GM21390 (cell line): ENCODE results near the gene EMP2.
"Not testable (repeated sequence)": the region's sequence is repeated elsewhere in the genome, so short reads cannot be mapped to it uniquely, and the experiment has no call there.

Experiments used
- ATAC-seq: cut with Tn5 transposase; IDR thresholded peaks from one replicate; pipeline ENCODE4 v1.9.1; 2021; ENCODE audit not compliant: unreplicated experiment

Gene EMP2

GRCh38 chr16:10578474-10579316, 1.7 kb downstream of the EMP2 start:
- no peak for ATAC-seq

GRCh38 chr16:10577305-10578202, 2.8 kb downstream of the EMP2 start:
- no peak for ATAC-seq

- ATAC-seq, result no peak
These were observed 3.8 kb downstream of the EMP2 start for GRCh38 chr16:10576390-10577304.

- ATAC-seq, result no peak
These were observed 4.8 kb downstream of the EMP2 start for GRCh38 chr16:10575506-10576130.

GRCh38 chr16:10572611-10573010, 7.8 kb downstream of the EMP2 start:
- ATAC-seq, result no peak

- no peak for ATAC-seq
These were observed 9.0 kb downstream of the EMP2 start for GRCh38 chr16:10571354-10571753.

GRCh38 chr16:10569621-10570020, 10.8 kb downstream of the EMP2 start:
- no peak for ATAC-seq

- ATAC-seq, result no peak
These were observed 13.8 kb downstream of the EMP2 start for GRCh38 chr16:10566613-10567012.

- ATAC-seq, result no peak
These were observed 15.2 kb downstream of the EMP2 start for GRCh38 chr16:10565167-10565566.

GRCh38 chr16:10564591-10564990, 15.8 kb downstream of the EMP2 start:
- no peak for ATAC-seq

- no peak for ATAC-seq
These were observed 18.0 kb downstream of the EMP2 start for GRCh38 chr16:10562361-10562899.

- no peak for ATAC-seq
These were observed 19.0 kb downstream of the EMP2 start for GRCh38 chr16:10561425-10561824.

GRCh38 chr16:10561001-10561400, 19.4 kb downstream of the EMP2 start:
- ATAC-seq, result no peak

GRCh38 chr16:10559792-10560191, 20.6 kb downstream of the EMP2 start:
- not testable (repeated sequence) for ATAC-seq

GRCh38 chr16:10558746-10559641, 21.4 kb downstream of the EMP2 start:
- ATAC-seq, result no peak

- no peak for ATAC-seq
These were observed 22.1 kb downstream of the EMP2 start for GRCh38 chr16:10558305-10558704.

- no peak for ATAC-seq
These were observed 22.6 kb downstream of the EMP2 start for GRCh38 chr16:10557750-10558149.

GRCh38 chr16:10556236-10556635, 24.2 kb downstream of the EMP2 start:
- no peak for ATAC-seq

- no peak for ATAC-seq
These were observed 25.8 kb downstream of the EMP2 start for GRCh38 chr16:10554569-10554968.
